OCI-M1 (cell line): Measurements from ENCODE around the gene ABCA7.

ENCODE experiments used
- DNase-seq: peaks from one replicate; lab custom pipeline; 2025; lab: John Stamatoyannopoulos, UW

Gene ABCA7

GRCh38 chr19:1040476-1041271, 767 bp downstream of the ABCA7 start:
- peak; percentile 92 for DNase-seq

GRCh38 chr19:1041272-1041834, 1.4 kb downstream of the ABCA7 start:
- no peak for DNase-seq

- DNase-seq, result no peak
Measured at GRCh38 chr19:1041835-1042685, 2.2 kb downstream of the ABCA7 start.

GRCh38 chr19:1042689-1043511, 3.0 kb downstream of the ABCA7 start:
- DNase-seq, result no peak

GRCh38 chr19:1045247-1045603, 5.3 kb downstream of the ABCA7 start:
- peak; percentile 32 for DNase-seq

GRCh38 chr19:1046117-1046626, 6.3 kb downstream of the ABCA7 start:
- no peak for DNase-seq

- no peak for DNase-seq
Measured at GRCh38 chr19:1046836-1047695, 7.2 kb downstream of the ABCA7 start.

GRCh38 chr19:1047696-1048147, 7.8 kb downstream of the ABCA7 start:
- no peak for DNase-seq

GRCh38 chr19:1049106-1049505, 9.2 kb downstream of the ABCA7 start:
- DNase-seq, result no peak

GRCh38 chr19:1049800-1050199, 9.9 kb downstream of the ABCA7 start:
- DNase-seq, result no peak

- DNase-seq, result no peak
Measured at GRCh38 chr19:1050989-1051788, 11.3 kb downstream of the ABCA7 start.

- DNase-seq, result no peak
Measured at GRCh38 chr19:1051791-1052190, 11.9 kb downstream of the ABCA7 start.

- peak; percentile 23 for DNase-seq
Measured at GRCh38 chr19:1052349-1052975, 12.6 kb downstream of the ABCA7 start.

- no peak for DNase-seq
Measured at GRCh38 chr19:1053176-1054101, 13.5 kb downstream of the ABCA7 start.

- no peak for DNase-seq
Measured at GRCh38 chr19:1054102-1055027, 14.5 kb downstream of the ABCA7 start.

GRCh38 chr19:1055028-1055425, 15.1 kb downstream of the ABCA7 start:
- no peak for DNase-seq
